GM21360 (cell line): ENCODE measurements around the gene AGRP.
"Not testable (repeated sequence)": the region's sequence is repeated elsewhere in the genome, so short reads cannot be mapped to it uniquely, and the experiment has no call there.

Source experiments
- ATAC-seq: cut with Tn5 transposase; IDR thresholded peaks from one replicate; pipeline ENCODE4 v1.9.1; 2021; ENCODE audit warnings: mild to moderate bottlenecking, moderate library complexity; ENCODE audit not compliant: unreplicated experiment

AGRP gene

GRCh38 chr16:67483150-67483549 is at the start of gene AGRP:
Gene AGRP (minus strand): TSS chr16:67483547. CDS start chr16:67483398, 149 bp downstream.
- ATAC-seq = no peak

GRCh38 chr16:67531247-67531646 is 47.9 kb upstream of the AGRP start:
- no peak for ATAC-seq

GRCh38 chr16:67530013-67530939 is 46.9 kb upstream of the AGRP start:
- ATAC-seq = no peak

- no peak for ATAC-seq
These were observed 46.2 kb upstream of the AGRP start for GRCh38 chr16:67529582-67530012.

- ATAC-seq = no peak
These were observed 45.7 kb upstream of the AGRP start for GRCh38 chr16:67528870-67529581.

- no peak for ATAC-seq
These were observed 45.0 kb upstream of the AGRP start, which contains the start of gene RIPOR1 for GRCh38 chr16:67528222-67528869. Gene RIPOR1 (plus strand): TSS chr16:67528829. CDS start chr16:67538447, 9,618 bp downstream.

GRCh38 chr16:67526149-67526791 is 42.9 kb upstream of the AGRP start:
- ATAC-seq = no peak

GRCh38 chr16:67525176-67525860 is 42.0 kb upstream of the AGRP start:
- no peak for ATAC-seq

- ATAC-seq = peak; percentile 65
These were observed 37.9 kb upstream of the AGRP start for GRCh38 chr16:67521095-67521804.

GRCh38 chr16:67519242-67519641 is 35.9 kb upstream of the AGRP start:
- no peak for ATAC-seq

GRCh38 chr16:67518676-67519075 is 35.3 kb upstream of the AGRP start:
- ATAC-seq = no peak

- peak; percentile 39 for ATAC-seq
These were observed 34.5 kb upstream of the AGRP start for GRCh38 chr16:67517661-67518423.

- ATAC-seq = no peak
These were observed 33.8 kb upstream of the AGRP start for GRCh38 chr16:67517155-67517445.

GRCh38 chr16:67516296-67517154 is 33.2 kb upstream of the AGRP start:
- ATAC-seq = no peak

- ATAC-seq = no peak
These were observed 31.1 kb upstream of the AGRP start for GRCh38 chr16:67514382-67514828.

GRCh38 chr16:67513892-67514291 is 30.5 kb upstream of the AGRP start:
- ATAC-seq = not testable (repeated sequence)

- no peak for ATAC-seq
These were observed 25.7 kb upstream of the AGRP start for GRCh38 chr16:67509016-67509415.

- ATAC-seq = no peak
These were observed 23.1 kb upstream of the AGRP start for GRCh38 chr16:67506468-67506867.
